Amniotic stem cell (primary cell): ENCODE measurements around the gene POLR2H.

Experiments used
- DNase-seq: peaks from one replicate; lab custom pipeline; 2025; lab: John Stamatoyannopoulos, UW

Gene POLR2H

DNA sequence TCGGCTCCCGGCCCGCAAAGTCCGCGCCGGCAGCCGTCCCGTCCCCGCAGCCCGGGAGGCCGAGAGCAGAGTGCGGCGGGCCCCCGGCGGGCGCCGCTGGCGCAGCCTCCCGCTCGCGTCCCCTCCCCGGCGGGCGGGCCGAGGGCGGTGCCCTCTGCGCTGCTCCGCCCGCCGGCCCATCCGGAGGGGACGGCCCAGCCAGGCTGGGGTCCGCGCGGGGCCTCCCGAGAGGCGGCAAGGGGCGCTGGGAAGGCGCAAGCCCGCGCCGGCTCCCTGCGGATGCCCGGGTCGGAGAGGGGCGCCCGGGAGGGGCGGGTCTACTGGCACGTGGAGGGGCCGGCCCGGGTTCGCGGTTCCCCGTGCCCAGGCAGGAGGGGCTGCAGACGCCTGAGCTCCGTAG is at the start of gene POLR2H, which contains the start of gene CLCN2:
Gene POLR2H, plus strand, starts transcription at position 179 of the 400 bp plus-strand sequence. CDS start 1,783 bp downstream, outside the sequence.
Gene CLCN2, minus strand, starts transcription at position 74 of the 400 bp plus-strand sequence. CDS start 126 bp downstream, outside the sequence.
- DNase-seq, result no peak

DNA sequence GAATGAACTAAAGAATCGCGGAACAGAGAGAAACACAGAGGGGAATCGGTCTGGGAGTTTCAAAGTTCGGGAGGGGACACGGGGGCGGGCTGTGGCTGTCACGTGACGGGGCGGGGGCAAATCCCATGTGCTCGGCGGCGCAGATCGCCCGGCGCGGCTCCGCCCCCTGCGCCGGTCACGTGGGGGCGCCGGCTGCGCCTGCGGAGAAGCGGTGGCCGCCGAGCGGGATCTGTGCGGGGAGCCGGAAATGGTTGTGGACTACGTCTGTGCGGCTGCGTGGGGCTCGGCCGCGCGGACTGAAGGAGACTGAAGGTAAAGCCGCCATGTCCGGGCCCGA is 47.2 kb upstream of the POLR2H start, which contains the start of gene EIF4G1:
Gene EIF4G1, plus strand, starts transcription at position 244 of the 337 bp plus-strand sequence. CDS start 1,191 bp downstream, outside the sequence.
- peak; percentile 81 for DNase-seq

DNA sequence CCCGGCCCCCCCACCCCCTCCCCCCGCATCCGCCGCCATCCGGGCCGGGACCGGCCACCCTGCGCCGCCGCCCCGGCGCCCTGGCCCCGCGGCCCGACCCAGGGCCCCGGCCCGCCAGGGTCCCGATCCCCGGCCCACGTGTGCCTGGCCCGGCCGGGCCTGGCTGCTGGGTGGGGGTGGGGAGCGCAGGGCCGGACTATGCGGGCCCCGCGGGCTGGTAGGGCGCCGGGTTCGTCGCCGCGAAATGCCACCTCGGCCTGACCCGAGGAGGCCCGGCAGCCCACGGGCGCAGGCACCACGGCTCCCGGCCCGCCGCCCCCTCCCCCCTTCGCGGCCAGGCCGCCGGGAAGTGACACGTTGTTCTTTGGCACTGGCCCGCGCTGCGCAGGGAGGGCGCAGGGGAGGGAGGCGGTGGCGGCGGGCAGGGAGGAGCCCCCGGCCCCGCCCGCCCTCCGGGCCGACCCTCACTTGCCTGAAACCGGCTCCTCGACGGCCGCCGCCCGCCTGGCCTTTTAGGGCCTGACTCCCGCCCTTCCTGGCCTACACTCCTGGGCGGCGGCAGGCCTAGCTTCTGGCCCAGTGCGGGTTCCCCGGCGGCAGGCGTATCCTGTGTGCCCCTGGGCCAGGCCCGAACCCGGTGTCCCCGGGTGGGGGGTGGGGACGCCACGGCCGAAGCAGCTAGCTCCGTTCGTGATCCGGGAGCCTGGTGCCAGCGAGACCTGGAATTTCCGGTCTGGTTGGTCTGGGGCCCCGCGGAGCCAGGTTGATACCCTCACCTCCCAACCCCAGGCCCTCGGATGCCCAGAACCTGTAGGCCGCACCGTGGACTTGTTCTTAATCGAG is 46.6 kb upstream of the POLR2H start:
- DNase-seq, result no peak

DNA sequence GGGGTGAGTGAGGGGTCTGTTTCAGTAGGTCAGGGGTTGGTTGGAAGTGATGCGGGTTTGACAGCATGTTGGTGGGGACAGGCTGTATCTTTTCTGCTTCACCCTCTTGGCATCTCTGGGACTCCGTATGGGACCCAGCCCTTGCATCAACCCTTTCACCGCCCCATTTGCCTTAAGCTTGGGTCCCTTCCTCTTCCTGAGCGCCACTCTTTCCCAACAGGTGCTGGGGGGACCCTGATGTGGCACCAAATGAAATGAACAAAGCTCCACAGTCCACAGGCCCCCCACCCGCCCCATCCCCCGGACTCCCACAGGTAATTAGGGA is 46.0 kb upstream of the POLR2H start:
- DNase-seq, result no peak

DNA sequence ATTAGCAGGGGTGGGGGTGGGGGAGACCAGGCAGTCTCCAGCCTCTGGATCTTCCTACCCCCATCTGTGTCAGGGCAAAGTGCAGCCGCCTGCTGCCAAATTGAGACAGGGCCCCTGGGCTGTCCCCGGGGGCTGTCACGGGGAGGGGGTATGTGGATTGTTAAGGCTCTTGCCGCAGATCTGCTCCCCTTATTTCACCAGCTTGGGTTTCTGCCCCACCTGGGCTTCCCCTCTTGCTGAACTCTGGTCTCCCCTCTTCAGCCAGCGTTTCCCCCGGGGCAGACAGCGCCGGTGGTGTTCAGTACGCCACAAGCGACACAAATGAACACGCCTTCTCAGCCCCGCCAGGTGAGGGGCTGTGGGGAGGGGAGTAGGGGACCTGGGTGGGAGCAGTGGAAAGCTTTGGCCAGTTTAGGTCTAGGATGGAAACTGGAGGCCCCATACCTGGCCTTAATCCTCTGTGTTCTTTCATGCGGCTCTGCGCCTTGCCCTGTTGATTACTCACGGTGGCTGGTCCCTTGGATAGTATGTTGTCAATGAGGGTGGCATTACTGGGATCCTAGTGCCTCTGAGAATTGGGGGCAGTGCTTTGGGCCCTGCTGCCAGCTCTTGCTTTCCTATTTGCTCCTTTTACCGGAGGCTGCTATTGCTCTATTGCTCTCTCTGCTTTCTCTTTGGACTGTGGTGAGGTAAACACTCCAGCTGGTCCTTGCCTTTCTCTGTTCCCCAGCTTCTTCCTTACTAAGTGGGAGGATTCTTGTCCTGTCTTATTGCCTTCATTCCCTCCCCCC is 45.4 kb upstream of the POLR2H start:
- no peak for DNase-seq

DNA sequence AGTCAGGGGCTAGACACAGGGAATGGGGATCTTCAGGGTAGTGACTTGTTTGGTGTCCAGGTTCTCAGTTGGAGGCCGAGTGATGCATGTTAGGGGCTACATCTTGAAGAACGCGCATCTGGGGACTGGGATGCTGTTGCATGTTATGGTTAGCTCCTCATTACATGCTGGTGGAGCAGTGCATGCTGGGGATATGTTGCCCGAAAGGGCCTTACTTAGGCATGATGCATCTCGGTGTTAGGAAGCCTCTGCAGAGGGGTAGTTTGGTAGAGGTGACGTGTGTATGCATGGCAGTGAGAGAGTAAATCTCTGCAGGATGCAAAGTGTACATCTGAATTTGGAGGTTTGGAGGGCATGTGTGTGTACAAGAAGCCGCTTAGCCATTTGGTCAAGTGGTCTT is 44.7 kb upstream of the POLR2H start:
- no peak for DNase-seq

DNA sequence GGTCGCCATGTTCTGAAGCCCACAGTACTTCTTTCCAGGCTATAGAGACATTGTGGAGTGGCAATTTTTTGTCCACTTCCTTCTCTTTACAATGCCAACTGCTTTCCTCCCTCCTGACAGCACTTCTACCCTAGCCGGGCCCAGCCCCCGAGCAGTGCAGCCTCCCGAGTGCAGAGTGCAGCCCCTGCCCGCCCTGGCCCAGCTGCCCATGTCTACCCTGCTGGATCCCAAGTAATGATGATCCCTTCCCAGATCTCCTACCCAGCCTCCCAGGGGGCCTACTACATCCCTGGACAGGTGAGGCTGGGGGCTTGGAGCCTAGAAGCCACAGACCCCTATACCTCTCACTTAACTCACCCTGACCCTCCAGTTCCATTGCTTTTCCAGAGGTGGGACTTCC is 44.3 kb upstream of the POLR2H start:
- no peak for DNase-seq

DNA sequence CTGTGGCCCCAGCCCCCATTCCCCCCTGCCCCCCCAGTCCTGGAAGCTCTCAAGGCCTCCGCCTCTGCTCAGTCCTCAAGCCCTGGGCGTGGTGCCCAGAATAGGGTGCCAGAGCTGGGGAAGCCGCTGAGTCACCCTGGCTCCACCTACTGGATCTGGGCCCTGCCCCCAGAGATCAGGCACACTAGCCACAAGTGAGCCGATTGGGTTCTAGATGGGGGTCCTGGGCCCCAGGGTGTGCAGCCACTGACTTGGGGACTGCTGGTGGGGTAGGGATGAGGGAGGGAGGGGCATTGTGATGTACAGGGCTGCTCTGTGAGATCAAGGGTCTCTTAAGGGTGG is 41.4 kb upstream of the POLR2H start:
- DNase-seq, result peak; percentile 95

DNA sequence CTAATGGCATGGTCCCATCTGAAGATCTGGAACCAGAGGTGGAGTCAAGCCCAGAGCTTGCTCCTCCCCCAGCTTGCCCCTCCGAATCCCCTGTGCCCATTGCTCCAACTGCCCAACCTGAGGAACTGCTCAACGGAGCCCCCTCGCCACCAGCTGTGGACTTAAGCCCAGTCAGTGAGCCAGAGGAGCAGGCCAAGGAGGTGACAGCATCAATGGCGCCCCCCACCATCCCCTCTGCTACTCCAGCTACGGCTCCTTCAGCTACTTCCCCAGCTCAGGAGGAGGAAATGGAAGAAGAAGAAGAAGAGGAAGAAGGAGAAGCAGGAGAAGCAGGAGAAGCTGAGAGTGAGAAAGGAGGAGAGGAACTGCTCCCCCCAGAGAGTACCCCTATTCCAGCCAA is 39.8 kb upstream of the POLR2H start:
- no peak for DNase-seq

DNA sequence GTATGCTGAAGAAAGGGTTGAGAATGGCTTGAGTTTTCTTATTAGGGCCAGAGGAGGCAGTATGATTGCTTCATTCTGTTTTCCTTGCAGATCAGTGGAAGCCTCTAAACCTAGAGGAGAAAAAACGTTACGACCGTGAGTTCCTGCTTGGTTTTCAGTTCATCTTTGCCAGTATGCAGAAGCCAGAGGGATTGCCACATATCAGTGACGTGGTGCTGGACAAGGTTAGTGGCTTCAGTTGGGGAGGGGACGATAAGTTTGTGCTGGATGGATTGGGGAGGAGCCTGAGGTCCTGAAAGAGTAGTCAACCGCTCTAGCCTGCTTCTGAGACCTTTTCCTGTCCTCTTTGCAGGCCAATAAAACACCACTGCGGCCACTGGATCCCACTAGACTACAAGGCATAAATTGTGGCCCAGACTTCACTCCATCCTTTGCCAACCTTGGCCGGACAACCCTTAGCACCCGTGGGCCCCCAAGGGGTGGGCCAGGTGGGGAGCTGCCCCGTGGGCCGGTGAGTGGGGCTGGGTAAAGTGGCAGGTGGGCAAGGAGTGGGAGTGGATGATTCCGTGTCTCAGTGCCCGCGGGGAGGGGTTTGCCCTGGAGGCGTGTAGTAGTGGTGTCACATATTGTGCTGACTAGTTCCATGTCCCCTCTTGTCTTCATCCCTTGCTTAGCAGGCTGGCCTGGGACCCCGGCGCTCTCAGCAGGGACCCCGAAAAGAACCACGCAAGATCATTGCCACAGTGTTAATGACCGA is 38.6 kb upstream of the POLR2H start:
- DNase-seq, result no peak

DNA sequence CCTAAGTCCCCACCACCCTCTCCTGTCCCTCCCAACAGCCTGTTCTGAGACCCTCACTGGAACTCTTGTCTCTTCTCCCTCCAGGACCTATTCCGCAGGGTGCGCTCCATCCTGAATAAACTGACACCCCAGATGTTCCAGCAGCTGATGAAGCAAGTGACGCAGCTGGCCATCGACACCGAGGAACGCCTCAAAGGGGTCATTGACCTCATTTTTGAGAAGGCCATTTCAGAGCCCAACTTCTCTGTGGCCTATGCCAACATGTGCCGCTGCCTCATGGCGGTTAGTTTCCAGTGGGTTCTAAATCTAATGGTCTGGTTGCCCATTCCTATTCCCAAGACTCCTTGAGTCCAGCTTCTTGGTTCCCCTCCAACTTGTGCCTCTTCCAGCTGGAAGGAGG is 37.8 kb upstream of the POLR2H start:
- no peak for DNase-seq

DNA sequence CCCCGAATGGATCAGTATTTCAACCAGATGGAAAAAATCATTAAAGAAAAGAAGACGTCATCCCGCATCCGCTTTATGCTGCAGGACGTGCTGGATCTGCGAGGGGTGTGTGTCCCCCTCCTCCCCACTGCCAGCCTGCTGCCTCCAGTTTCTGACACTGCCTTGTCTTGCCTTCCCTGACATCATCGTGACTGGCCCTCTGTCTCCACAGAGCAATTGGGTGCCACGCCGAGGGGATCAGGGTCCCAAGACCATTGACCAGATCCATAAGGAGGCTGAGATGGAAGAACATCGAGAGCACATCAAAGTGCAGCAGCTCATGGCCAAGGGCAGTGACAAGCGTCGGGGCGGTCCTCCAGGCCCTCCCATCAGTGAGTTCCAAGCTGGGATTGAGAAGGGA is 36.2 kb upstream of the POLR2H start:
- no peak for DNase-seq

DNA sequence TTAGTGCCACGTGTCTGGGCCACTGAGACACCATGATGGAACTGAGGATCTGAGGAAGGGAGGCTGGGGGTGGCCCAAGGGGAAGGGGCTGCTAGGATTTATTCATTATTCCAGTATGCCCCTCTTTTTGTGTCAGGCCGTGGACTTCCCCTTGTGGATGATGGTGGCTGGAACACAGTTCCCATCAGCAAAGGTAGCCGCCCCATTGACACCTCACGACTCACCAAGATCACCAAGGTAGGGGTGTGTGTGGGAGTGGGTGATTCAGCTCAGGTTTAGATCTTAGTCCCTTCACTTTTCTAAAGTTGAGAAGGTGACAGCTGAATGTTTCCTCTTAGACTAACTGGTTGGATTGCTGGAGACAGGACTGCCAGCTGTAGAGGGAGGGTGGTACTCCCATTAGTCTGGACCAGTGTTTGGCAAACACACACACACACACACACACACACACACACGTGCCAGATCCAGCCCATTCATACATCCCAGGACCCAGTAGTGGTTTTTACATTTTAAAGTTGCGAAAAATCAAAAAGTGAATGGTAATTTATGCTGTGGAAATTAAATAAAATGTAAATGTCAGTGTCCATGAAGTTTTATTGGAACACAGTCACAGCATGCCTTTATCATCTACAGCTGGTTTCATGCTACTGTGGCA is 35.7 kb upstream of the POLR2H start:
- DNase-seq, result no peak

DNA sequence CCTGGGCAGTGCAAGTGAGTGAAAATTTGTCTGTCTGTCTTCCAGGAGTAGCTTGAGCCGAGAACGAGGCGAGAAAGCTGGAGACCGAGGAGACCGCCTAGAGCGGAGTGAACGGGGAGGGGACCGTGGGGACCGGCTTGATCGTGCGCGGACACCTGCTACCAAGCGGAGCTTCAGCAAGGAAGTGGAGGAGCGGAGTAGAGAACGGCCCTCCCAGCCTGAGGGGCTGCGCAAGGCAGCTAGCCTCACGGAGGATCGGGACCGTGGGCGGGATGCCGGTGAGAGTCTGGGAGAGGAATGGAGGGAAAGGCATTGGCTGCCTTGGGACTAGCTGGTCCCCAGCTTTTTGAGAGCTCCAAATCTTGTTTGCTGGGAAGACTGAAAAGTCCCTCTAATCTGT is 34.3 kb upstream of the POLR2H start:
- no peak for DNase-seq

DNA sequence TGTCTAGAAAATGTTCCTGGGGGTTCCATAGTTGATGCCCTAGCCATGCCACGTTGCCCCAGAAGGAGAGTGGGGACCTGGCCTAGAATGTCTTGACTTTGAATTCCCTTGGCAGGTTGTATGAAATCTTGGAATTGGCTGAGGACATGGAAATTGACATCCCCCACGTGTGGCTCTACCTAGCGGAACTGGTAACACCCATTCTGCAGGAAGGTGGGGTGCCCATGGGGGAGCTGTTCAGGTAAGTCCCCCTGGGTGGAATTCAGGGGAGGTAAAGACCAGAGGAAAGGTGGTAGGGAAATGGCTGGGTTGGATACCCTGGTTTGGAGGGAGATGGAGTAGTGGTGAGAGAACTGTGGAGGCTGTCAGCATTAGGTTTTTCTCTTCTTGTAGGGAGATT is 33.0 kb upstream of the POLR2H start:
- DNase-seq, result no peak

DNA sequence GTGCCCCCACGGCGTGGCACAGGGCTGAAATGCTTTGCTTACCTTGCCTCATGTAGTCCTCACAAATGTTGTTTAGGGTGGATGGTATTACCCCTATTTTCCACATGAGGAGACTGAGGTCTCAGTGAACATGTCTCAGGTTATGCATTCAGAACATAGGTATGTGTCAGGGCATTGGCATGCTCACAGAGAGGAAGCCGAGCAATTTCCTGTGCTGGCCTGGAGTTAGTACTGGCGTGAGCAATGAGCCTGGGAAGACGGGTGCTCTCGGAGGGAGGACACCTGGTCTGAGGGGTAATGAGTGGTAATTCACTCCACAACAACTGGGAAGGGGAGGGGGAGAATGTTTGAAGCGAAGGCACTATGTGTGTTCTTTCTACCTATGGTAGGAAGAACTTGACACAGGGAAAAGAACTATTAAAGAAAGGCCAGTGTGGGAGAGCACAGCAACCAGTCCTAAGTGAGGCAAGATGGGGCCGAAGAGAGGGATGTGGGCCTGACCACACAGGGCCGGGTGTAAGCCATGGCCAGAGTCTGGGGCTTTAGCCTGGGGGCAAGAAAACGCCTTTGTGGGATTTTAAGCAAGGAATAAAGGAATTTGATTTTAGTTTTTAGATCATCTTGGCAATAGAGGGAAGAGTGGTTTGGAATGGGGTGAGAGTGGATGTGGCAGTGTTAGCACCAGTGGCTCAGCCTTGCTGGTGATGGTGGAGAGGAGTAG is 29.0 kb upstream of the POLR2H start:
- DNase-seq, result peak; percentile 82

DNA sequence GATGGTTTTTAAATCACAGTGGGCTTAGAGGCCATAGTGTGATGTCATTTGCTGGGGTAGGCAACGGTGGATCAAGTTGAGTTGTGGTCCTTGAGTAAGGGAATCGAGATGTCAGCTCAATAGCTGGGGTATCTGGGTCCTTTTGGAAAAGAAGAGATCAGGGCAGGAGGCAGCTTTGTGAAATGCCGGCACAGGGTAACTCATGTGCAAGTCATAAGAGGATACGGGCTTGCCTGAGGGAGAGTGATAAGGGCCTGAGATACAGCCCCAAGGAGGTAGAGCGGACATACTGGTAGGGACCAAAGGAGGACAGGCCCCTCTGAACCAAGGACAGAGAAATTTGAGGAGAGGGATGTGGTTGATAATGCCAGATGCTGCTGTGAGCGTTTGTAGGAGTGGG is 28.3 kb upstream of the POLR2H start:
- no peak for DNase-seq

DNA sequence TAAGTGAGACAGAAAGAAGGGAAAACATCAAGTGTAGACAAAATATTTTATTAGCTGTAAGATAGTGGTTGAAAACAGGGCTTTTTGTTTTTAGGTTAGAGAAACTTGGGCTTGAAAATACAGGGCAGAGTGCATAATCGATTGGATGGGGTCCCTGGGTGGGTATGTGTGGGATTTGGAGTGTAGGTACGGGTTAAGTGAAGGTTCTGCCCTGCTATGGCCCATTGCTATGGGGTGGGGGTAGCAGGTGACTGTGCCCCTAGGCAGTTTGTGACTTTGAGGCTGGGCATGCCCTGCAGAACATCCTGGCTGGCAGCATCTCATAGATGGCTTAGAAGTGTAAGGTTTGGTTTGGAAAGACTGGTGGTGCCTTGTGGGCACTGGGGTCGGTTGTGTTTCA is 27.8 kb upstream of the POLR2H start:
- no peak for DNase-seq

DNA sequence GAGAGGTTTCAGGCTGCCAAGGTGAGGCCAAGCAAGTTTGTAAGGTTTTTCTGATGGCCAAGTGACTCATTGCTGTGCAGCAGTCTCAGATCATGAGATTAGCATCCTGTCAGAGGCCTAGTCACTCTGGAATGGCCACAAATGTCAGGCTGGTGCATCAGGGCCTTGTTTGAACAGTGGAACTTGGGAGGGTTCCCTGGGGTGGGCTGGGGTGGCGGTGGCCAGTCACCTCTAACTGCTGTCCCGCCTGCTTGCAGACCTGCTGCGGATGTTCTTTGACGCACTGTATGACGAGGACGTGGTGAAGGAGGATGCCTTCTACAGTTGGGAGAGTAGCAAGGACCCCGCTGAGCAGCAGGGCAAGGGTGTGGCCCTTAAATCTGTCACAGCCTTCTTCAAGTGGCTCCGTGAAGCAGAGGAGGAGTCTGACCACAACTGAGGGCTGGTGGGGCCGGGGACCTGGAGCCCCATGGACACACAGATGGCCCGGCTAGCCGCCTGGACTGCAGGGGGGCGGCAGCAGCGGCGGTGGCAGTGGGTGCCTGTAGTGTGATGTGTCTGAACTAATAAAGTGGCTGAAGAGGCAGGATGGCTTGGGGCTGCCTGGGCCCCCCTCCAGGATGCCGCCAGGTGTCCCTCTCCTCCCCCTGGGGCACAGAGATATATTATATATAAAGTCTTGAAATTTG is 26.9 kb upstream of the POLR2H start:
- DNase-seq, result no peak

DNA sequence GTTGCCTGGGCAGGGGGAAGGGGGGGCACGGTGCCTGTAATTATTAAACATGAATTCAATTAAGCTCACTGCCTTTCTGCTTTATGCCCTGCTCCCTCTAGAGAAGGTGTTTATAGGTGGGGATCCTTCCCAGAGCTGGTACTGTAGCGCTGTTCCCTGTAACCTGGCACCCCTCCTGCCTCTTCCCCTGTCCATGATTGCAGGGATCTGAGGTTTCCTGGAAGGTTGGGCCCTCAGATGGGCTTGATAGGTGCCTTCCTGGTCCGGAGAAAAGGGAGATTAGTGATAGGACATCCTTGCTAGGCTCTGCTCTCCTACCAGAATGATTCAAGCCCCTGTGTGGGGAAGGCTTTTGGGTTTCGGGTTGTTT is 26.2 kb upstream of the POLR2H start:
- DNase-seq, result no peak
